Measurements from ENCODE around the gene ZNF736.
A peak's percentile ranks its signal among the peaks of the same experiment; 100 is the strongest.
"Not testable (repeated sequence)": the region's sequence is repeated elsewhere in the genome, so short reads cannot be mapped to it uniquely, and the experiment has no call there.

The ZNF736 gene

GRCh38 chr7:64313740-64314491 lies at the start of gene ZNF736:
Gene ZNF736, plus strand, starts transcription at chr7:64313961. Its CDS starts 190 bp downstream, at chr7:64314151.
- peak; percentile 98 for DNase-seq

GRCh38 chr7:64266341-64266919 lies 47.3 kb upstream of the ZNF736 start:
- DNase-seq = no peak

DNA sequence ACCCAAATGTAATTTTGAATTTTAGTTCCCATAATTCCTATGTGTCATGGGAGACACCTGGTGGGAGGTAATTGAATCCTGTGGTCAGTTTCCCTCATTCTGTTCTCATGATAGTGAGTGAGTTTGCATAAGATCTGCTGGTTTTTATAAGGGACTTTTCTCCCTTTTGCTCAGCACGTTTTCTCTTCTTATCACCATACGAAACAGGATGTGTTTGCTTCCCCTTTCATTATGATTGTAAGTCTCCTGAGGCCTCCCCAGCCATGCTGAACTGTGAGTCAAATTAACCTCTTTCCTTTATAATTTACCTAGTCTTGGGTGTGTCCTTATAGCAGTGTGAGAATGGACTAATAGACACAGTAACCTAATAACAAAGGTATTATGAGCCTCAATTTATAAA lies 36.1 kb upstream of the ZNF736 start:
- DNase-seq = no peak

DNA sequence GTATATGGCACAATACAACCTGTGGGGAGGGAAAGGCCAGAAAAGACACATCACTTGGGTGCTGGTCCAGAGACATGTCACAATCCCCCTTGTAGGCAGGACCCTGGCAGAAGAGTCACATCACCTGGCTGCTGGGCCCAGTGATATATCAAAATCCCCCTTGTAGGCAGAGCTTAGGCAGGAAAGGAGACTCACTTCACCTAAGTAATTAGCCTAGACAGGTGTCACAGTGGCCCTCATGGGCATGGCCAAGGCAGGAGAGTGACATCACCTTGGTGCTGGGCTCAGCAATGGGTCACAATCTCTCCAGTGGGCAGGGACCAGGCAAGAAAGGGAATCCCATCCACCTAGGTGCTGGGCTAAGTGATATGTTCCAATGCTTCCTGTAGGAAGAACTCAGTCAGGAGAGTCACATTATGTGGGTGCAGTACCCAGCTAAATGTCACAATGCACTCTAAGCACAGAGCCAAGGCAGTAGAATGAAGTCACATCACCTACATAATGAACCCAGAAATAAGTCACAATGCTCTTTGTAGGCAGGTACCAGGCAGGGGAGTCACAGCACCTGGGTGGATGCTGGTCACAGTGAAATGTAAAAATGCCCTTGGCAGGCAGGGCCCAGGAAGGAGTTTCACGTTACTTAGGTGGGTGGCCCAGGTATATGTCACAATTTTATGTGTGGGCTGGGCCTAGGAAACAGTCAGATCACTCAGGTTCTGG lies 18.9 kb upstream of the ZNF736 start:
- no peak for DNase-seq

DNA sequence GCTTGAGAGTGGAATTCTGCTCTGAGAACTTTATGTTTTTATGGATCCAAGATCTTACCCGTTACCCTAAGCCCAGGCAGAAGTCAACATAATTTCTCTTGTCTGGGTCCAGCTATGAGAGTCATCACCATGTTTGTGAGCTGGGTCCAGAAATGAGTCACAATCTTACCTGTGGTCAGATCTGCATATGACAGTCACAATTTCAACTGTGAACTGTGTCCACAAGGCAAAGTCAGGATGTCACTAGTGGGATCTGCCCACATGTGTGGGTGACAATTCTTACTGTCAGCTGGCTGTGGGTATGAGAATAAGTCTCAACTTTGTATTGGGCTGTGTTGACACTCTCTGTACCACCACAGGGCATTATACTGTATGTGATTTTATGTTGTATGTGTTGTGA lies 16.3 kb upstream of the ZNF736 start:
- DNase-seq = not testable (repeated sequence)

DNA sequence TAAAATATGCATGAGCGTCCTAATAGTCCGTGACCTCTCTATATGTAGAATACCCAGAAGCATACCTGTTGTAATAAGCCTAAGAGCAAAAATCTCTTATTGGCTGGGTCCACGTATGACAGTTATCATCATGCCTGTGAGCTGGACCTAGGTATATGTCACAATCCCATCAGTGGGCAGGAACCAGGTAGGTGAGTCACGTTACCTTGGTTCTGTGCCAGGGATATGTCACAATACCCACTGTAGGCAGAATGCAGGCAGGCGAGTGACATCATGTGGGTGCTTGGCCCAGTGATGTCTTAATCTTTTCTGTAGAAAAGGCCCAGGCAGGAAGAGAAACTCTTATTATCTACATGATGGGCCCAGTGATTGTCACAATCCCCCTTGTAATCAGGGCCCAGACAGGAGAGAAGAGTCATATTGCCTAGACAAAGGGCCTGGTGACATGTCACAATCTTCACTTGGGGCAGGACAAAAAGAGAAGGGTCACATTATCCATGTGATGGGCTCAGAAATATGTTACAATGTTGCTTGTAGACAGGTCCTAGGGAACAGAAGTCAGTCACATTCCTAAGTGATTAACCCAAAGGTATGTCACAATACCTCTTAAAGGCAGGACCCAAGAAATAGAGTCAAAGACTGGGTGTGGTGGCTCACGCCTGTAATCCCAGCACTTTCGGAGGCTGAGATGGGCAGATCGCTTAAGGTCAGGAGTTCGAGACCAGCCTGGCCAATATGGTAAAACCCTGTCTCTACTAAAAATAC lies 12.9 kb upstream of the ZNF736 start:
- DNase-seq = no peak

DNA sequence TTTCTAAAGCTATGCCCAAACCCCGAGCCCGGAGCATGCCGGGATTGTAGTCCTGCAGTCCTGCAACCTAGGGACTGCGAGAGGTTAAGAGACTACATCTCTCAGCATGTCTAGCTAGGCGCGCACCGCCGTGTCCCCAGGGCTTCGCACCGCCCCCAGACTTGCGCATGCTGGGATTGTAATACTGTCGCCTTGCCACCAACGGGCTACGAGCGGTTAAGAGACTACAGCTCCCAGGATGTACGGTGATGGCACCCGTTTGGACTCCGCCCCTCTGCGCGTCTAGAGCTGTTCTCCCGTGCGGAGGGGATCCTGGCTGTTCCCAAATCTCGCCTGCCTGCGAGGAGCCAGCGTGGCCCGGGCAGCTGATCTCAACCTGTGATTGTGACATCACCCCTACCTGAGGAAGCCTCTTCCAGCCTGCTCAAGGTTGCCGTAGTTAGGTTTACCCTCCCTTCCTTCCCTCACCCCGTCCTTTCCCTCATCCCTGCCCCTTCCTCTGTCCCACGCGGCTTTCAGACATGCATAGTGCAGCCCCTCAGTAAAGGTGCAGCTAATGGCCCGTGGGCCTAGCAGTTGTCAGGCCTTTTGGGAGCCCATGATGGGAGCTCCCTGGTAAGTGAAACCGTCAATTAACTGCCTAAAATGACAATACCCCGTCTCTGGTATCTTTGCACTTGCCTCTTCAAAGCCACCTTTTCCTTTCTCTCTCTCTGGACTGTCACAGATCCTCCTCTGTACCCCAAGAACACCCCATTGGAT lies 6.3 kb upstream of the ZNF736 start:
- DNase-seq = peak; percentile 94

DNA sequence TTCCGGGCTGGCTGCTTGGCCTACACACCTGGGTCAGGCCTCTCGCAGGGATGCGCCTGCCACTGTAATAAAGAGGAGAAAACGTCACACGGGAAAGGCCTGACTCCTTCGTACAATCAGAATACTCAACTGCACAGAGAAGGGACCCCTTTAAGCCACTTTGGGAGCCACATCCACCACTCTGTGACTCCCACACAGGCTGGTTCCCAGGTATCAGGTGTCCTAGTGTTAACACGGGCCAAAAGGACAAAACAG lies 5.8 kb upstream of the ZNF736 start:
- no peak for DNase-seq

GRCh38 chr7:64310426-64310825 lies 3.3 kb upstream of the ZNF736 start:
- no peak for DNase-seq

- no peak for DNase-seq
Observed at GRCh38 chr7:64312826-64313225, 935 bp upstream of the ZNF736 start.

- DNase-seq = peak; percentile 13
Observed at GRCh38 chr7:64314566-64314965, 805 bp downstream of the ZNF736 start.

GRCh38 chr7:64316031-64316742 lies 2.4 kb downstream of the ZNF736 start:
- DNase-seq = not testable (repeated sequence)

DNA sequence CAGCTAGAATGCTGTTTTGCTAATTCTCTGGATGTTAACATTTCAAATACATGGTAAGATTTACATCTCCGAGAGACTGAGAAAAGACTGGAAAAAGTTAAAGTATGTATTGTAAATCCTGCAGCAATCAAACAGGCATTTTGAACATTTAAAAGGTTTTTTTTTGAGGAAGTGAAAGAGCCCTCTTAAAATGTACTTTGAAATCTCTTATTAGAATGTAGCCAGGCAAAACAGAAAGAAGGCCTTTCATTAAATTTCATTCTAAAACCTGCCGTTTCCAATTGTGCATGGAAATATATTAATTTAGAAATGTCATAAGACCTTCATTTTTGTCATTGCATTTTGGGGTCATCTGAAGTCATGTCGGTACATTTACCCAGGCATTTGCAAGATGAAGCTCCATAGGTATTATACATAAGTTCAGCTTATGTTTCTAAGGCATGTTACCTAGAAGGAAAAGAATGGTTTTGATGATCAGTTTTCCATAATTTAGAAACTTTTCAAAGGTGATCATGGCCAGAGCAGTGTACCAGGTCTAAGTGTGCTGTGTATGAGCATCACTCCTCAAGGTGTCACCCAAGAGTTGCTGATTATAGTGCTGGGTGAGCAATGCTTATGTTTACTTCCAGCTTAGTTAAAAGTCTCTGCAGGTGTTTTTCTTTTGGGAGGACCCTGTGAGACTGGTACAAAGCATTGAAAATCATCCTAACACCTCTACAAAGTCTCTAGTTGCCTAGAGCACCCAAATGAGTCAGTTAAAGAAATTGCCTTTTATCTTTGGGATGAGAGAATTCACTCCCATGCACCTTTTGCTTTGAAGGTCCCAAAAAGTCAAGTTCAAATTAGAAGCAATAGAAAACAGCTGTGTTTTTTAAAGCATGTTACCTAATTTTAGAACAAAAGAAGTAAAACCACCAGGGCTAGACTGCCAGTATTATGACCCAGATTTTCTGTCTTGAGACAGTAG lies 7.1 kb downstream of the ZNF736 start:
- DNase-seq = no peak

GRCh38 chr7:64324166-64324565 lies 10.4 kb downstream of the ZNF736 start:
- DNase-seq = not testable (repeated sequence)

DNA sequence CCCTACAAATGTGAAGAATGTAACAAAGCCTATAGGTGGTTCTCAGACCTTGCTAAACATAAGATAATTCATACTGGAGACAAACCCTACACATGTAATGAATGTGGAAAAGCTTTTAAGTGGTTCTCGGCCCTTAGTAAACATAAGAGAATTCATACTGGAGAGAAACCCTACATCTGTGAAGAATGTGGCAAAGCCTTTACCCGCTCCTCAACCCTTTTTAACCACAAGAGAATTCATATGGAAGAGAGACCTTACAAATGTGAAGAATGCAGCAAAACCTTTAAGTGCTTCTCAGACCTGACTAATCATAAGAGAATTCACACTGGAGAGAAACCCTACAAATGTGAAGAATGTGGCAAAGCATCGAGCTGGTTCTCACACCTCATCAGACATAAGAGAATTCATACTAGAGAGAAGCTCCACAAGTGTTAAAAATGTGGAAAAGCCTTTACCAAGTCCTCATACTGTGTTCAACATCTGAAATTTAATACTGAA lies 35.0 kb downstream of the ZNF736 start:
- not testable (repeated sequence) for DNase-seq

DNA sequence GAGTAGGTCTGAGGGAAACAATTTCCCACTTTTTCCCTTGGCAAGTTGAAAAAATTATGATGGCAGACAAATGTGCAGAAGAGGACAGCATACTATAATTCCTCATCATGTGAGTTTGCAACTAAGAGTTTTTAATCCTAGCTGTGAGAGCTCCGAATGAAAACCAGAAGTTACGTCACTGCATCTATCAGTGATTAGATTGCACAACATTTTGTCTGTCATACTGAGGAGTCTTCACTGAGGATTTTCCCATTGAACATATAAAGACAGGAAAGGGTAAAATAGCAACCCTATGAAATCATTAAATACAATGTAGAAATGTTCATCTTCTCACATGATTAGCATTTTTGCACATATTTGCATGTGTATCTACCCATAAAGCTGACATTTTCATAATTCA lies 45.8 kb downstream of the ZNF736 start:
- DNase-seq = no peak

- no peak for DNase-seq
Observed at GRCh38 chr7:64371116-64371515, 57.4 kb downstream of the ZNF736 start.

DNA sequence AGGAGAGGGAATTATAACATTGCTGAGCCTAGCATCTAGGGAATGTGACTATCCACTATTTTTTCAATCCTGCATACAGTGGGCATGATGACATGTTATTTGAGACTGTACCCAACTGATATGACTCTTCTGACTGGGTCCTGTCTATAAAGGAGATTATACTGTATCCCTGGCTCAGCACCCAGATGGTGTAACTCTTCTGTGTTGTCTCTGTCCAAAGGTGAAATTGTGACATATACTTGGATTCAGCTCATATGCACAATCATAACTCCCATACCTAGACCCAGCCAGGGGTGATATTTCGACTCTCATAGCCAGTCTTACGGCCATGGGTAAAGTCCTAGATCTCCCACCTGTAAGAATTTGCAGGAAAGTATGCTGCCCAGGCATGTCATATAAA lies 59.3 kb downstream of the ZNF736 start:
- no peak for DNase-seq

GRCh38 chr7:64400401-64400800 lies 86.6 kb downstream of the ZNF736 start:
- no peak for DNase-seq

Measured in hematopoietic multipotent progenitor cell treated with erythropoietin and hydrocortisone succinate and interleukin-3 and kit ligand, for 6 days (in vitro differentiated cells).